Measurements from ENCODE around the gene DPM2. TPM values are rescaled to one million over a fixed set of nuclear protein-coding genes. Genes with fewer than 3 reads are reported as not detected.

Gene DPM2
- total RNA-seq, 4 donors from 2014 or later: 7.5 to 14.2 (median 9.6) TPM

DNA sequence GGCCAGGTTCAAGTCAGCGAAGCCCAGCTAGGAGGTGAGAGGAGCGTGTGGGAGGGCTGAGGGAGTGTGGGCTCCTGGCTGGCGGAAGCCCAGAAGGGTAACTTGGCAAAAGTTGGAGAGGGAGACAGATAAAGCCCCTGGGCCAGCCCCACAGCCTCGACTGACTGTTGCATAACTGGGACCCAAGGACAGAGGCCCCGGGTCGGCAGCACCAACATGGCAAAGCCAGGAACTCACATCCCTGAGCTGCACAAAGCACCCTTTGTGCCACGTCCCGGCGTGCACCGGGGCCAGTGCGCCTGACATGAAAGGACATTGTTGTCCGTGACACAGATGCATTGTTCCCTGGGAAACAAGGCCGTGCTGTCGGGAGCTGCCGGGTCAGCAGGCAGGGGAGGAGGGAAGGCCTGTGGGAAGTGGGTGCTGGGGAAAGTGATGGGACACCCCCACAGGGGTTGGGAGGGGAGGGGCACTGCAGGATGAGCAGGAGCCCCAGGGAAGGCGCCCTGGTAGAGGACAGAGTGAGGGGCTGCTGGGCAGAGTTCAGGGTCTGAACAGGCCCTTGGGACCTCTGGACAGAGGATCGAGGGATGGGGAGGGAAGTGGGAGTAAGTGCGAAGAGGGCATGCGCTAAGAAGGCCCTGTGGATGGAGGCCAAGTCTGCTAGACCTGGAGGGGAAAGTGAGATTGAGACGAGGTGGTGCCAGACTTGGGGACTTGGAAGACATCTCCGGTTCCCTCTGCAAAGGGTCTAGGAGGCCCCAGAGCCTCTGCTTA lies 13.0 kb upstream of the DPM2 start:
- TF ChIP-seq, protein P1, sequence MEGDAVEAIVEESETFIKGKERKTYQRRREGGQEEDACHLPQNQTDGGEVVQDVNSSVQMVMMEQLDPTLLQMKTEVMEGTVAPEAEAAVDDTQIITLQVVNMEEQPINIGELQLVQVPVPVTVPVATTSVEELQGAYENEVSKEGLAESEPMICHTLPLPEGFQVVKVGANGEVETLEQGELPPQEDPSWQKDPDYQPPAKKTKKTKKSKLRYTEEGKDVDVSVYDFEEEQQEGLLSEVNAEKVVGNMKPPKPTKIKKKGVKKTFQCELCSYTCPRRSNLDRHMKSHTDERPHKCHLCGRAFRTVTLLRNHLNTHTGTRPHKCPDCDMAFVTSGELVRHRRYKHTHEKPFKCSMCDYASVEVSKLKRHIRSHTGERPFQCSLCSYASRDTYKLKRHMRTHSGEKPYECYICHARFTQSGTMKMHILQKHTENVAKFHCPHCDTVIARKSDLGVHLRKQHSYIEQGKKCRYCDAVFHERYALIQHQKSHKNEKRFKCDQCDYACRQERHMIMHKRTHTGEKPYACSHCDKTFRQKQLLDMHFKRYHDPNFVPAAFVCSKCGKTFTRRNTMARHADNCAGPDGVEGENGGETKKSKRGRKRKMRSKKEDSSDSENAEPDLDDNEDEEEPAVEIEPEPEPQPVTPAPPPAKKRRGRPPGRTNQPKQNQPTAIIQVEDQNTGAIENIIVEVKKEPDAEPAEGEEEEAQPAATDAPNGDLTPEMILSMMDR (IDR thresholded peaks at IDR 0.05; ENCODE audit: low read depth): no peak

DNA sequence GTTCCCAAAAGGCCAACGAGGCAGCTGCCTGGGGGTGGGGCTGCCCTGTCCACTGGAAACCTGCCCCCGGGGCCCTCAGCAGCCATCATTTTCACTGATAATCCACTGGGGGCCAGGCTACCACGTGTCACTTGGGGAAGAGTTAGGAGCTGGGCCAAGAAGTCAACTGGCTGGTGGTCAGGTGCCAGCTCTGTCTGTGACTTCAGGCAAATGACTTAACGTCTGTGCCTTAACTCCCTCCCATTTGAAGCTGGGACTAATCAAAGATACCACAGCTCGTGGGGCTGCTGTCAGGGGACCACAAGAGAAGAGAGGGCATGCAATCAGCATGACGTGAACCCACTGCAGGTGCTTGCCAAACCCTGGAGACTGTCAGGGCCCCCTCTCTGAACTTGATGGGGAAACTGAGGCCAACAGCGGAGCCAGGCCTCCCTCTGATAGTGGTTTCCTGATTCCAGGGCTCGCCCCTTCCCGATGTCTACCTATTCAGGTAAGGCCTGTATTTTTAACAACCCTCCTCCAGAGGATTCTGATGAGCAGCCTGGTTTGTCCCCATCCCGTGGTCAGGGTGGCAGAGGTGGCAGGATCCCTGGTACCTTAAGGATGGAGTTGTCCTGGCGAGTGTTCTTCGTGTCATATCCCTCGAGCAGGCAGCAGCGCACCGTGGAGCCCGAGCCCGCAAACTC lies 12.3 kb upstream of the DPM2 start:
- TF ChIP-seq, protein P1 (IDR thresholded peaks at IDR 0.05; ENCODE audit: low read depth): no peak

DNA sequence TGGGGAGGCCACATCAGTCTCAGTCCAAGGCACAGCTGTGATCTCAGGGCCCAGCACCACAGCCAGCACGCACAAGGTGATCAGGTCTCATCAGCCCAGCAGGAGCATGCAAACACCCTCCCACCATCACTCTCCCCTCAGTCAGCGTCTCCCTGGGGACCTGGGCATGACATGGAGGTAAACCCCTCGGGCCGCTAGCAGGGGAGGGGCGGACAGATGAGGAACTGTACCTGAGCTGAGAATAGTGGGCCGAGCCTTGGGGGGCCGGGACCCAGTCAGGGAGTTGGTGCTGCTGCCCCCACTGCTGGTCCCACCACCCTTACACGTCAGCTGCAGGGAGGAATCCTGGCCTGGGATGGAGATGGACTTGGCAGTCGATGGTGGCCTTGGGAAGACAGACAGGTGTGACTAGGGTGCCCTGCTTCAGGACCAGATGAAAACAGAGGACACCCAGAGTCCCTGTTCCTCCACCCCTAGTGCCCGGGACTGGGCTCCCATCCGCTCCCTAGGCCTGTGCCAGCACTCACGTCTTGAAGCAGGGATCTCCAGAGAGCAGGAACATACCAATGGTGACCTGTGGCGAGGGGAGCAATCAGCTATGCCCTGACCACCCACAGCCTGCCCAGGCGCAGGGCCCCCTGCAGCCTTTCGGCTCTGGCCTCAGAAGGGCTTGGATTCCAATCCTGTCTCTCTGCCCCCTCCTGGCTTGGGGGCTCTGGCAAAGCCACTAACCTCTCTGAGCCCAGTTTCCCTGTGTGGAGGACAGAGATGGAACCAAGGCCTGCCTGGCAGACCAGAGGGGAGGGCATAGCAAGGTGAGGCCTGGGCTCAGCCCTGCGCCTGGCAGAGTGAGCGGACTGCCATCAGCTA lies 10.4 kb upstream of the DPM2 start:
- TF ChIP-seq, protein P1 (IDR thresholded peaks at IDR 0.05; ENCODE audit: low read depth): no peak

DNA sequence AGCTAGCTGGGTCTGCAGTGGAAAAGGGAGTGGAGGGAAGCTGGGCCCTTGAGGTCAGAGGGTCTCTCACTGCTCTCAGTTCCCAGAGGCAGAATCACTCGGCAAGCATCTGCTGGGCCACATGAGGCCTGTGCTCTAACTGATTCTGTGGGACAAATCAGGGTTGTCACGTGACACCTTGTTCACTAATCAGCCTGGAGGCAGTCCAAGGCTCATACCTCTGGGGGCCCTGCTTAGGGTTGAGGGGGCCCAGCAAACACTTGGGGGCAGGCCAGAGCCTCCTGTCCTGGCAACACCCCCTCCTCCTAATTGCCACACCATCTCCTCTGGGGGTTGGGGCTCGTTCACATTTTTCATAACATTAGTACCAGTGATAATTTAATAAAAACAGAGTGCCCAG lies 9.1 kb upstream of the DPM2 start:
- TF ChIP-seq, protein P1 (IDR thresholded peaks at IDR 0.05; ENCODE audit: low read depth): no peak

DNA sequence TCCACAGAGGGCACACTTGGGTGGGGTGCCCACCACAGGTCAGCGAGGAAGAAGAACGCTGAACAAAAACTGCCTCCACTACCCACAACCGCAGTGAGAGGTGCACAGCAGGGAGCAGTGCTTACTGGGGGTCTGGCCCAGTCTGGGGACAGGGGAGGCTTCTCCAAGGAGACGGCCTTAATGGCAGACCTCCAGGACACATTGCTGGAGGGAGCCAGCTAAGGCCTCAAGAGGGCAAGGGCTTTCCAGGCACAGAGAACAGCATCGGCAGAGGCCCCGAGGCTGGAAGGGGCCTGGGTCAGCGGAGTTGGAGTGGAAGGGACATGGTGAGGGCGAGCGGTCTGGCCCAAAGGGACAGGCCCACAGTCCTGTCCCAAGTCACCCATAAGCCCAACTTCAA lies 8.3 kb upstream of the DPM2 start:
- TF ChIP-seq, protein P1 (IDR thresholded peaks at IDR 0.05; ENCODE audit: low read depth): no peak

DNA sequence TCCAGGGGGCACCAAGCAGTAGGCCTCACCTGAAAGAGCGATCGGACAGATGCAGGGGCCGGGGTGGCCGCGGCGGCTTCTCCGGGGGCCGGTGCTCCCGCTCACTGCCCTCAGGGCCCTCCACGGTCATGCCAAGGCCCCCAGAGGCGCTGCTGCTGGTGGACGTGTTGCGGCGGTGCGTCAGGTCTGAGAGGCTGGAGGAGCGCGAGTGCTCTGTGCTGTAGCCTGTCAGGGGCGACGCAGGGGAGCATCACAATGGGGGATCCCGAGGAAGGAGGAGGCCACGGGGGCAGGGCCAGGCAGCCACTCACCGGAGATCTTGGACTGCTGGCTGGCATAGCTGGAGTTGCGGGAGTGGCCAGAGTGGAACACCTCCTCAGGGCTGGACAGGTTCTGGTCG lies 7.7 kb upstream of the DPM2 start:
- TF ChIP-seq, protein P1 (IDR thresholded peaks at IDR 0.05; ENCODE audit: low read depth): no peak
